Right forelimb (tissue), 1 donor: ENCODE results near the gene NR5A2.

Experiments used
- DNase-seq: peaks from one replicate; pipeline ENCODE4 v3.0.0-alpha.2; 2018

Gene NR5A2

DNA sequence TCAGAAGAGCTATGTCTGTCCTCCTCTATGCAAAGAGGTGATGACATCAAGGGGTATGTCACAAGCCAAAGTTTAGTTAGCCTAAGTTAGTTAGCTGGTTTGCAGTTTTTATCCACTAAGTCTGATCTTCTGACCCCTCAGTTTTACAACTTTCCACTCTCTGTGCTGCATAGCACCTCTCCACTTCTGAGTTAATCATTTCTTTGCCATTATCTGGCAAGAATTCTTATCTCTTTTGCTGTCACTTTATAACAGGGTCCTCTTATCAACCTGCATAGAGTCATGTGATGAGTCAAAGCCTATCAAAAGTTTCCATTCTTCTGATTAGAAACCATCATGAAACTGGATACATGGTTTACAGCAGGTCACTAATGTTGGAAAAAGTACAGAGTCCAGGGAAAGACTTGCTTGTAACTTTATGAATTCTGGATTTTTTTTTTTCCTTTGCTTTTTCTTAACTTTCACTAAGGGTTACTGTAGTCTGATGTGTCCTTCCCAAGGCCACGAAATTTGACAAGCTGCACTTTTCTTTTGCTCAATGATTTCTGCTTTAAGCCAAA, at the start of gene NR5A2:
TSS of gene NR5A2 (plus strand) at position 447 of the 560 bp plus-strand sequence. CDS start 138 bp downstream, outside the sequence.
- DNase-seq = no peak

GRCh38 chr1:199978408-199978940, 49.0 kb upstream of the NR5A2 start:
- no peak for DNase-seq

- no peak for DNase-seq
Measured at GRCh38 chr1:199979071-199979470, 48.4 kb upstream of the NR5A2 start.

DNA sequence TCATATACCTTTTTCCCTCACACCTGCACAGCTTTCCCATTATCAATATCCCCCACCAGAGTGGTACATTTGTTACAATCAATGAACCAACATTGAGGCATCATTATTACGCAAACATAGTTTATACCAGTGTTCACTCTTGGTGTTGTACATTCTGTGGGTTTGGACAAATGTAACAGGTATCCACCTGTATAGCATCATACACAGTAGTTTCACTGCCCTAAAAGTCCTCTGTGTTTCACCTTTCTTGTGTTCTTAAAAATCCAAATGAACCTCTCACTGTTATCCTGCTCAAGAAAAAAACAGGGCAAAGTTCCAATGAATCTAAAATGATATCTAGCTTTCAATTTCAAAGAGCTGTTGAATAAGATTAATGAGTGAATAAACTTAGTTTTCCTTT, 45.9 kb upstream of the NR5A2 start:
- DNase-seq = no peak

- DNase-seq = no peak
Measured at GRCh38 chr1:199982606-199983005, 44.9 kb upstream of the NR5A2 start.

- DNase-seq = no peak
Measured at GRCh38 chr1:199983531-199983930, 44.0 kb upstream of the NR5A2 start.

DNA sequence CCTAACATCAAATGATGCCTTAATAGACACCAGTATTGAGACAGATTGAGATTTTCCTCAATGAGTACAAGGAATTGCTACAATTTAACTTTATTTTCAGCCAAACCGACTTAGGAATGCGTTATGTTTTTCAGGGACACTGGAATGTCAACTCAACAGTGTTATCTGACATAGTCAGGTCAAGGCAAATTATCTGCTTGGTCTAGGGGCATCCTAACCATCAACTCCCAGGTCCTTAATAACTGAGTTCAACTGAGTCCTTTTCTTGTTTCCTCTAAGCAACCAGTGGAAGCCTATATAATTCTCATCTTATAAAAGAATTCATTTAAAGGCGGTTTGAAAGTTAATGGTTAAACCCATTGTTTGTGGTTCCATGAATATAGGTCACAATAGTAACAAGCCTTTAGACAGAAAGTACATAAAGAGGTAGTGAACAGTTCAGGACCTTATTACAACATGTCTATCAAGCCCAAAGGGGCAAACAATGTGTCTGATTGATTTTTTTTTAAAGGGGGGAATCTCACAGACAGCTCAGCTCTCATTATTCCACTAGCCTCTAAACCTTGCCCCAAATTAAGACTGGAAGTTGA, 32.3 kb upstream of the NR5A2 start:
- DNase-seq = no peak

DNA sequence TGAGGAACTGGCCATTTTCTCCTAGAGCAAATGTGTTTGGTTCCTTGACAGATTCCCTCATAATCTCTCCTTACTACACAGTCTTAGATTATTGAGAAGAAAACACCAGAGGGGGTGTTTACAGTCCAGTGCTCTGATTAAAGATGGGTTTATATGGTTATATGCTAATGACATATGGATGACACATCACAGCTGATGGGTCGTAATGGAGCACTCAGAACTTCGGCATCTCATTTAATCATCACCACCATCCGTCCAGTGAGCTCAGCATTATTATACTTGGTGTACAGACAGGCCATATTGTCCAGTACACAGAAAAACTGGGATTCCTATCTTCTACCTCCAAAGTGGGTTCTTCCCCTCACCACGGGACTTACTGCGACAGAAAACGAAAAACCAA, 22.3 kb upstream of the NR5A2 start:
- no peak for DNase-seq

DNA sequence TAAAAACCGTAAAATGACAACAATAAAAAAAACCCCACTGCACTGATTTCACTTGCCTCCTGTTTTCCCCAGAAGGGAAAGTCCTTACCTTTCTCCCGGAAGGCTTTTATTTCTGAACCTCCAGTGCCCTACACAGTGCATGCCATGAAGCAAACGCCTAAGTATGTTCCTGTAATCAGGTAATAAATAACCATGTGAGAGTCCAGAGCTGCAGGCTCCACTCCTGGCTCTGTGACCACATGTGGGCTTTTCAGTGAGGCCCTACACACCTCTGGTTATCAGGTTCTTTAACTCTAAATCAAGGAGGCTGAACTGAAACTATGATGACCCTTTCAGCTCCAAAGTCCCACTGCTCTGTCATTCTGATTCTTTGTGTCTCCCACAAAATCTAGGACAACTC, 20.8 kb upstream of the NR5A2 start:
- no peak for DNase-seq

DNA sequence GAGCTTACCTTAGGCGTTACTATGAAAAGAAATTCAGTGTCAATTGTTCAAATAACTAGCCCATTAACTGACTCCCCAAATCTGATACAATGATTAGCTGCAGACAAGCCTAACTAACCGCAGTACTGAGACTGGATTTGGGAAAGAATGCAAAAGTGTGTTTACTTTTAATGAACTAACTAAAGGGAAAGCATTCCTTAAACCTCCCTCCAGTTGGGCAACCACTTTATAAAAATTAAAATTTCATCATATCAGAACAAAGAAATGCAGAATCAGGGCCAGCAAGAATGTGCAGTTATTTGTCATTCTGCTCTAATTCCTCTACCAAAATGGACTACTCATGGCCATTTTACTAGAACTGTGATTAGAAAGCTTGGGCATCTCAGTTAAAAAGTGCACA, 11.7 kb upstream of the NR5A2 start:
- DNase-seq = no peak

- no peak for DNase-seq
Measured at GRCh38 chr1:200021577-200022238, 5.8 kb upstream of the NR5A2 start.

DNA sequence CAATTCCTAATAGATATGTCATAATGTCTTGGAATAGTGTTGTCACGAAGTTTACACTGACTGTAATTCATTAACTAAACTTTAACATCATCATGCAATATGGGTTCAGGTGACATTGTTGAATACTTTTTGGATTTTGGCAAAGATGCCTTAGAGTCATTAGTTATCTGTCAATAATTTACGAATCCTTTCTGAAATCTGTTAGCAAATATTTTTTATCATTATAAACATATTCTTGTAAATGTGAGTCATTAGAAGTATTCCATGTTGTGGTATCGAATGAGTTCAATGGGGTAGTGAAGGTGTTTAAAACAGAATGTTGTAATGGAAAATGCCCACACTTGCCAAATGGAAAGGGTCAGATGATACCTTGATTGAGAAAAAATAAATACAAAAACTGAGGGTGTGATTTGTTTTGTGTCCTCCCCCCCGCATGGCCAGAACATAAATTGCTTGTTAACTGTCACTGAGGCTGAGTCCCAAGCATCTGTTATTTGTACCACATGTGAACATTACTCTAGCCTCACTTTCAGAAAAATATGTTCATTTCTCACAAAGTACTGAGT, 5.2 kb upstream of the NR5A2 start:
- no peak for DNase-seq

DNA sequence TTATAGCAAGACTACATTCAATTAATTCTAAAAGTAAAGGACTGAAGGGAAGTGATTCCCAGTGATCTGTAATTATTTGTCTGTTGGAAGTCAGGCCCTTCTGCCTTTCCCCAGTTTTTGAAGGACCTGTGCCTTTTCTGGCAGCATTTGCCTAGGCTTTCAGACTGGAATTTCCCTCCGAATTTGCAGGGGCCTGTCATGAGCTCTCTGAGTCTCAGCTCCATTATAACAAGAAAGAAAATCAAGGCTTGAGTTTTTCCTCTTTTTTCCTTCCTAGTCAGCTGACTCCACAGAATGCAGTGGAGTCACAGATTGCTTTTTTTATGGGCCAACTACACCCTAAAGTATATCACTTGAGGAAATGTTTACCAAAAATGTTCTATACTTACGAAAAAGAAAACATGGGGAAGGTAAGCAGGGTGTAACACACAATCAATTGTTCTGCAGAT, 1.1 kb downstream of the NR5A2 start:
- no peak for DNase-seq

DNA sequence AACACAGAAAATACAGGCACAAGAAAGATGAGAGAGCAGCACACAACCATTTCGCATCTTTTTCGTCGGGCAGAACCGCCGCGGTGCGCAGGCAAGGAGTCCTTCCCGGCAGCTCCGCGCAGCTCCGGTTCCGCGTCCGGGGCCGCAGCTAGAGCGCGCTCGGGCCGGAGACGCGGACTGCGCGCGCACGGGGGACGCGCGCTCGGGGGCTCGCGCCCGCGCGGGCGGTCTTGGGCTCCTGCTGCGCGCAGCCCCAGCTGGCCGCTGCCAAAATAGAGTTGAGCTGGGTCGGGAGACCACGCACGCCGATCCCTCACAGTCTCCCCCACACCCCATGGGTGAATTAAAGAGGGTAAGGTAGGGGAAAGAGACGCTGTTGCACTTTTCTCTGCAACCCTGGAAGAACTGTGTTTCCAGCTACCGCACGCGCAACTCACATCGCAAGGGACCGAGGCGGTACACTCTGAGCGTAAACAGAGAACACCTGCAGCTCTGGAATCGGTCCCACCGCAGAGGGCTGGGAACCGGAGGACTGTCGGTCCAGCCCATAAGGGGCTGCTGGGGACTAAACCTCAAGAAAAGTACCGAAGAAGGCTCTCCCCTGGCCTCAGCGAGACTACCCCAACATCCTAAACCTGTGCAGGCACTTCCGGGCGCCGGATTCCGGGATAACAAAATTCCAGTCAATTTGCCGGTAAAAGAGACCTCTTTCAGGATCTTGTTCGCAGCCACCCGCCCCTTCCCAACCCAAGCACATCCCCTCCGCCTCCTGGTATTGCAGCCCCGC, 1.7 kb downstream of the NR5A2 start:
- peak; percentile 60 for DNase-seq

DNA sequence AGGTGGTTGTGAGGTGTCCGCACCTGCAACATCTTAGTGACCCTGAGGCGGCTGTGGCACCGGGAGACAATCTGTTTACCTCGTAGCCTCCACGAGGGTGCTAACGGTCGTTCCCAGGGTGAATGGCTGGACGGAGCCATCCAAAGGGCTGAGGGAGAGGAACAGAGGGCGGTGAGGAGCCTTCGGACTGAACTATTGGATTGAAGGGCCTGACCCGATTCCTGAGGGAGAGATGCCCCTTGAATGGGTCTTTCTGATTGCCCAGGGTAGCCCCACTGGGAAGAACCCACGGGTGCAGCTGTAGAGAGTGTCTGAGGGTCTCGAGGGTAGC, 2.3 kb downstream of the NR5A2 start:
- DNase-seq = peak; percentile 46

DNA sequence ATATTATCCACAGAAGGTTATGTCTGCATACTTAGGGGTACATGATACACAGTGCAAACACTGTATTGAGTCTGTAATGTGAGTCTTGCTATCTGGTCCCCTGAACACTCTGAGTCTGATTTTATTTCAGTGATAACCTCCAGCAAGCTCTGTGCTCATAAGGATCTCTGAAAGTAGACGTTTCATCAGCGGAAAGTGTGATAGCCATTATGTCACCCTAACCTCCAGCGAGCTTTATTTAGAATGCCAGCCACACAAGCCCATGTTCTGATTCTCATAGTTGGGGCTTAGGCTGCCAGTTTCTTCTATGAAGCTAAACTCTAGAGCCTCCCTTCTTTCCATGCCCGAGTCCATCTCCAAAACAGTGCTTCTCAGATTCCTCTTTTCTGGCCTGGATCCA, 3.3 kb downstream of the NR5A2 start:
- DNase-seq = no peak

- no peak for DNase-seq
Measured at GRCh38 chr1:200033511-200034261, 6.2 kb downstream of the NR5A2 start.

DNA sequence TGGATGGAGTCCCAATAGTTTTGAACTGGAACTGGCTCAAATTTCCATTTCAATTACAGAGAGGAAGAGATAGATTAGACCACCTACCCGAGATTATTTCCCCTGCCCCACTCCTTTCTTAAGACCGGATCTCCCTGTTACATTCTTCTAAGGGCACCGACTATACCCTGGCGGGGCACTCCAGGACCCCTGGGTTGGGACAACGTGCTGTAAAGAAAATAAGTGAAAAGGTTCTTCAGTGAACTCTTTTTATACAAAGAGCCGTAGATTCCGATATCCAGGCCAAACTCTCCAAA, 6.7 kb downstream of the NR5A2 start:
- no peak for DNase-seq

DNA sequence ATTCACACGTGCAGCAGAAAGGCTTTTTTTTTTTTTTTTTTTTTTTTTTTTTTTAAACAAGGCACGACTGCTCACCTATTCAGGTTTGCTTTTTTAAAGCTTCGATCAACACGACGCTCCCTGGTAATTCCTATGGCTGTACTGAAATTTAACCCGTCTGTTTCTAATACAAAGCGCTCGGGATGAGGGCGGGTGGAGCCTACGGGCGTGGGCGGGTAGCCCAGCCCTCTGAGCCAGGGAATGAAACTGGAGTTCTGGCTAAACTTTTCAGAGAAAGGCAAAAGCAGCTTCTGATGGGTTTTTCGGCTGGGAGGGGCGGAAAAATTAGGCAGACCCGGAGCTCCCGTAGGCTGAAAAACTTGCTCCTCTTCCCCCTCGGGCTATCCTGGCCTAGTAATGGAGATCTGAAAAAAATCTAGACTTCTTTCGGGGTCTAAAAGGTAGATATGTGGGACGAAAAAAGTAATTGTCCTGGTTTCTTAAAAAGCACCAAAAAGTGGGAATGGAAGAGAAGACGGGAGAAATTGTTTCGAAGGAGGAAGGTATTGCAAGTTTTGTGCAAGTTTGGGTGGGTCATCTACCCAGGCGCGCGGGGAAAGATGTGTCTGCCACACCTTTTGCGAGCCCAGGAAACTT, 7.4 kb downstream of the NR5A2 start:
- no peak for DNase-seq

- DNase-seq = no peak
Measured at GRCh38 chr1:200035397-200035955, 8.0 kb downstream of the NR5A2 start.

DNA sequence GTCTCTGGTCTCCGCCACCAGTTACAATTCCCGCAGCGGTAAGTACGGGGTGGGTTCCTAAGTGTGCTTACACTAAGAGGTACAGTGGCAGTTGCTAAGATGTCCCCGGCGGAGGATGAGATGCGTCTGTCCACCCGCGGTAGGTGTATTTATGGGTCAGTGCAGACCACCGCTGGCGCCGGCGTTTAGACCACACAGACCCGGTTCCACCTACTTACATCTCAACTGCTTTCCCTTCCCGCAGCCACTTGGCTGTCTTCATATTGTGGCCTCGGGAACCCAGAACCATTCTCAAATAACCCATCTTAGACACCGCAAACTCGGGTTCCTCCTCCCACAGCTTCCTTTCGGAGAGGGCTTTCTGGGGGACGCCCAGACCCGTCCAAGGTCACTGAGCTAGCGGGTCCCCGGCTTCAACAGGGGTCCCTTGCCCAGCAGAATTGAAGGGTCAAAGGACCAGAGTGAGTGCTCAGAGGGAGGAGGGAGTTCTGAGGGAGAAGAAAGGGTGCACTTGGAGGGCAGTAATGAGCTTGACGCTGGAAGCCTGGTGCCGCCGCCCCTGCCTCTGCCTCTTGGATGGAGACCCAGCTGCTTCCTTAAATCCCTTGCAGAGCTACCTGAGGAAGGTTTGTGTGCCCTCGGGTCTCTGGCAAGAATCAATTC, 8.6 kb downstream of the NR5A2 start:
- DNase-seq = no peak
